ENCODE data around the gene BATF3. TPM values are rescaled to one million over a fixed set of nuclear protein-coding genes. Genes with fewer than 3 reads are reported as not detected.
"Not testable (repeated sequence)": the region's sequence is repeated elsewhere in the genome, so short reads cannot be mapped to it uniquely, and the experiment has no call there.

Gene BATF3
- total RNA-seq, 1 experiment from 2014 or later, result 2.1 TPM

- no peak overlapping the region for H3K27ac ChIP-seq (ENCODE audit: insufficient read length, low read depth, low read length)
- H3K18ac ChIP-seq (ENCODE audit: insufficient read length, low read depth, low read length), result no peak overlapping the region
- no peaks in the 10 kb centered on the region for H3K4me1 ChIP-seq (ENCODE audit: insufficient read depth, low read length)
- peaks cover 4% of the 10 kb centered on the region for H3K27me3 Mint-ChIP-seq (ENCODE audit: low read depth)
- H2BK20ac ChIP-seq (ENCODE audit: low read depth, low read length, poor library complexity, severe bottlenecking), result no peak overlapping the region
- H4K8ac ChIP-seq (replicated peaks; ENCODE audit: insufficient read length, low read depth, low read length), result no peak overlapping the region
- H3K4ac ChIP-seq (ENCODE audit: low read depth, low read length), result no peak overlapping the region
- H3K27ac Mint-ChIP-seq, result no peak overlapping the region; a peak in 1 of 7 replicates
- no peak overlapping the region for H3K9ac ChIP-seq (ENCODE audit: extremely low read depth, insufficient read length, low read length)
- H2AK5ac ChIP-seq (ENCODE audit: insufficient read length, low read length), result no peak overlapping the region
- no peak overlapping the region for H3K4me3 Mint-ChIP-seq
- TF ChIP-seq, protein P1, sequence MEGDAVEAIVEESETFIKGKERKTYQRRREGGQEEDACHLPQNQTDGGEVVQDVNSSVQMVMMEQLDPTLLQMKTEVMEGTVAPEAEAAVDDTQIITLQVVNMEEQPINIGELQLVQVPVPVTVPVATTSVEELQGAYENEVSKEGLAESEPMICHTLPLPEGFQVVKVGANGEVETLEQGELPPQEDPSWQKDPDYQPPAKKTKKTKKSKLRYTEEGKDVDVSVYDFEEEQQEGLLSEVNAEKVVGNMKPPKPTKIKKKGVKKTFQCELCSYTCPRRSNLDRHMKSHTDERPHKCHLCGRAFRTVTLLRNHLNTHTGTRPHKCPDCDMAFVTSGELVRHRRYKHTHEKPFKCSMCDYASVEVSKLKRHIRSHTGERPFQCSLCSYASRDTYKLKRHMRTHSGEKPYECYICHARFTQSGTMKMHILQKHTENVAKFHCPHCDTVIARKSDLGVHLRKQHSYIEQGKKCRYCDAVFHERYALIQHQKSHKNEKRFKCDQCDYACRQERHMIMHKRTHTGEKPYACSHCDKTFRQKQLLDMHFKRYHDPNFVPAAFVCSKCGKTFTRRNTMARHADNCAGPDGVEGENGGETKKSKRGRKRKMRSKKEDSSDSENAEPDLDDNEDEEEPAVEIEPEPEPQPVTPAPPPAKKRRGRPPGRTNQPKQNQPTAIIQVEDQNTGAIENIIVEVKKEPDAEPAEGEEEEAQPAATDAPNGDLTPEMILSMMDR (conservative IDR thresholded peaks at IDR 0.05), result no peak
- no peak overlapping the region for H4K91ac ChIP-seq (ENCODE audit: insufficient read length, low read depth, low read length)
- H2BK5ac ChIP-seq (ENCODE audit: insufficient read length, low read length), result no peak overlapping the region
- H2BK15ac ChIP-seq (ENCODE audit: low read depth, low read length), result no peak overlapping the region
- H4K20me1 ChIP-seq (ENCODE audit: control insufficient read depth, insufficient read depth, insufficient read length), result no peaks in the 10 kb centered on the region
- no peaks in the 10 kb centered on the region for H3K36me3 Mint-ChIP-seq (ENCODE audit: insufficient read depth in 1 of 3, low read depth in 3 of 3)
- no peaks in the 10 kb centered on the region for H3K27me3 ChIP-seq (ENCODE audit: insufficient read depth, low read length)
- H3K4me2 ChIP-seq (ENCODE audit: insufficient read depth, insufficient read length, low read length), result no peak overlapping the region
- peaks cover 0 to 3% of the 10 kb centered on the region in 2 experiments; a peak in 2 of 5 replicates for H3K9me3 Mint-ChIP-seq
- no peak overlapping the region for H4K5ac ChIP-seq (ENCODE audit: insufficient read length, low read depth, low read length)
- H3K56ac ChIP-seq (ENCODE audit: insufficient read length, low read depth, low read length), result no peak overlapping the region
- H2AFZ ChIP-seq (ENCODE audit: low read length), result no peak overlapping the region
- no peak overlapping the region for H2BK12ac ChIP-seq (ENCODE audit: insufficient read length, low read depth, low read length)
- peaks cover 3 to 4% of the 10 kb centered on the region in 2 experiments; a peak in 2 of 4 replicates for H3K4me1 Mint-ChIP-seq
- no CpG with 5 or more reads among the region's 4 CpGs for WGBS (ENCODE audit: extremely low coverage, insufficient read length, low lambda C conversion rate)
- DNase-seq, result no peak
- H3K79me1 ChIP-seq (ENCODE audit: insufficient read depth, low read depth, low read length, poor library complexity, severe bottlenecking), result no peaks in the 10 kb centered on the region
- no peaks in the 10 kb centered on the region for H3K23me2 ChIP-seq (ENCODE audit: insufficient read length, low read depth, low read length, poor library complexity, severe bottlenecking)
- no peak overlapping the region for H3T11ph ChIP-seq (ENCODE audit: low read length)
- H3K9me3 ChIP-seq (ENCODE audit: control insufficient read depth, low read depth, low read length), result no peaks in the 10 kb centered on the region
- no peak overlapping the region for H3K23ac ChIP-seq (ENCODE audit: insufficient read length, low read depth, low read length)
- no peak overlapping the region for H2BK120ac ChIP-seq (ENCODE audit: low read depth, low read length, poor library complexity, severe bottlenecking)
- no peaks in the 10 kb centered on the region for H3K79me2 ChIP-seq (ENCODE audit: insufficient read depth, low read length)
- no peak overlapping the region for H3K14ac ChIP-seq (ENCODE audit: insufficient read depth, low read length)
These were observed 13.0 kb upstream of the BATF3 start for GRCh38 chr1:212712451-212713303.

- not testable (repeated sequence) for H3K9me3 ChIP-seq (ENCODE audit: control insufficient read depth, low read depth, low read length); H3K27me3 ChIP-seq (ENCODE audit: insufficient read depth, low read length); H3K4me2 ChIP-seq (ENCODE audit: insufficient read depth, insufficient read length, low read length); H2AFZ ChIP-seq (ENCODE audit: low read length); H3K4ac ChIP-seq (ENCODE audit: low read depth, low read length); H4K20me1 ChIP-seq (ENCODE audit: control insufficient read depth, insufficient read depth, insufficient read length); H2AK5ac ChIP-seq (ENCODE audit: insufficient read length, low read length); H3K27ac ChIP-seq (ENCODE audit: insufficient read length, low read depth, low read length); H4K8ac ChIP-seq (replicated peaks; ENCODE audit: insufficient read length, low read depth, low read length); H3K14ac ChIP-seq (ENCODE audit: insufficient read depth, low read length); H2BK120ac ChIP-seq (ENCODE audit: low read depth, low read length, poor library complexity, severe bottlenecking); H3K4me3 Mint-ChIP-seq; H3T11ph ChIP-seq (ENCODE audit: low read length); H3K4me1 ChIP-seq (ENCODE audit: insufficient read depth, low read length); H3K9me3 Mint-ChIP-seq; H2BK12ac ChIP-seq (ENCODE audit: insufficient read length, low read depth, low read length); H2BK15ac ChIP-seq (ENCODE audit: low read depth, low read length); H3K27me3 Mint-ChIP-seq (ENCODE audit: low read depth); H3K27ac Mint-ChIP-seq; H3K79me1 ChIP-seq (ENCODE audit: insufficient read depth, low read depth, low read length, poor library complexity, severe bottlenecking); H4K5ac ChIP-seq (ENCODE audit: insufficient read length, low read depth, low read length); H3K36me3 Mint-ChIP-seq (ENCODE audit: insufficient read depth in 1 of 3, low read depth in 3 of 3); H2BK20ac ChIP-seq (ENCODE audit: low read depth, low read length, poor library complexity, severe bottlenecking); H3K4me1 Mint-ChIP-seq; H2BK5ac ChIP-seq (ENCODE audit: insufficient read length, low read length); H3K23me2 ChIP-seq (ENCODE audit: insufficient read length, low read depth, low read length, poor library complexity, severe bottlenecking); H3K18ac ChIP-seq (ENCODE audit: insufficient read length, low read depth, low read length); H3K79me2 ChIP-seq (ENCODE audit: insufficient read depth, low read length); H3K56ac ChIP-seq (ENCODE audit: insufficient read length, low read depth, low read length); DNase-seq; H3K23ac ChIP-seq (ENCODE audit: insufficient read length, low read depth, low read length); H3K9ac ChIP-seq (ENCODE audit: extremely low read depth, insufficient read length, low read length); H4K91ac ChIP-seq (ENCODE audit: insufficient read length, low read depth, low read length)
- WGBS (ENCODE audit: extremely low coverage, insufficient read length, low lambda C conversion rate), result no CpG with 5 or more reads among the region's 8 CpGs
These were observed 12.3 kb upstream of the BATF3 start for GRCh38 chr1:212711974-212712373.
